PC-9 (cell line): ENCODE data around the gene CCDC137.

Source experiments
- CTCF ChIP-seq: fragments of 200-600 bp; sonication (generic); conservative IDR thresholded peaks from 2 replicates; pipeline ENCODE4 v1.6.1; 2017; ENCODE audit warnings: mixed run types, antibody characterized with exemption, mild to moderate bottlenecking, moderate library complexity
- EZH2 ChIP-seq: fragments of 200-600 bp; sonication (generic); IDR thresholded peaks from 2 replicates; pipeline ENCODE4 v1.8.0; 2017; ENCODE audit warnings: antibody characterized with exemption, low read depth

- TF ChIP-seq CTCF (no peak), EZH2 (no peak)
Observed at GRCh38 chr17:81690549-81690948, 24.0 kb downstream of the CCDC137 start.
